ENCODE data around the gene LRP1B.

- TF ChIP-seq CTCF (IDR thresholded peaks at IDR 0.05; ENCODE audit: borderline replicate concordance, extremely low read depth, low read length, poor library complexity, severe bottlenecking): no peak
- no peak for TF ChIP-seq EZH2 (IDR thresholded peaks at IDR 0.05; ENCODE audit: borderline replicate concordance, low read depth, low read length, severe bottlenecking)
These were observed 1565.1 kb downstream of the LRP1B start for GRCh38 chr2:140565756-140566155.

All from DND-41 (cell line).